Karpas-422 (cell line): Measurements from ENCODE around the gene LEPROT. TPM values are rescaled to one million over a fixed set of nuclear protein-coding genes. Genes with fewer than 3 reads are reported as not detected.
"Not testable (repeated sequence)": the region's sequence is repeated elsewhere in the genome, so short reads cannot be mapped to it uniquely, and the experiment has no call there.

ENCODE experiments used
- DNase-seq: peaks from one replicate; pipeline ENCODE4 v3.0.0-alpha.2; 2015
- H2AFZ ChIP-seq: fragments of 200-600 bp; sonication (generic); 2 replicates; pipeline ENCODE4 v1.6.1; 2014; ENCODE audit warnings: antibody characterized with exemption, low read length, mixed read lengths
- H3K27ac ChIP-seq: fragments of 200-600 bp; sonication (generic); 2 replicates; pipeline ENCODE4 v1.5.1; 2014; ENCODE audit warnings: mild to moderate bottlenecking, low read length, moderate library complexity
- H3K27me3 ChIP-seq: fragments of 200-600 bp; sonication (generic); 2 replicates; pipeline ENCODE4 v1.6.1; 2014; ENCODE audit warnings: low read length, mixed read lengths
- H3K36me3 ChIP-seq: fragments of 200-600 bp; sonication (generic); 2 replicates; pipeline ENCODE4 v1.6.1; 2014; ENCODE audit warnings: low read length, mixed read lengths; ENCODE audit not compliant: insufficient read depth
- H3K4me1 ChIP-seq: fragments of 200-600 bp; sonication (generic); 2 replicates; pipeline ENCODE4 v1.6.1; 2014; ENCODE audit warnings: mild to moderate bottlenecking, low read length, mixed read lengths
- H3K4me2 ChIP-seq: fragments of 200-600 bp; sonication (generic); 2 replicates; pipeline ENCODE4 v1.6.1; 2014; ENCODE audit warnings: low read length, low read depth, mild to moderate bottlenecking; ENCODE audit not compliant: poor library complexity, severe bottlenecking
- H3K4me3 ChIP-seq: fragments of 200-600 bp; sonication (generic); 2 replicates; pipeline ENCODE4 v1.5.1; 2014; ENCODE audit warnings: mild to moderate bottlenecking, antibody characterized with exemption, low read length, mixed read lengths
- H3K79me2 ChIP-seq: fragments of 200-600 bp; sonication (generic); 2 replicates; pipeline ENCODE4 v1.6.1; 2014; ENCODE audit warnings: mild to moderate bottlenecking, low read length, mixed read lengths
- H3K9ac ChIP-seq: fragments of 200-600 bp; sonication (generic); 2 replicates; pipeline ENCODE4 v1.6.0; 2014; ENCODE audit warnings: low read length
- H3K9me2 ChIP-seq: fragments of 200-600 bp; sonication (generic), shearing (Covaris generic); replicated peaks from 2 replicates; pipeline ENCODE4 v1.6.0; 2014; ENCODE audit warnings: mild to moderate bottlenecking, low read length, moderate library complexity; ENCODE audit not compliant: insufficient read depth
- H3K9me3 ChIP-seq: fragments of 300-700, 200-600 bp; sonication (generic); 2 replicates; pipeline ENCODE4 v1.6.1; 2014; ENCODE audit warnings: low read length, mixed read lengths
- H4K20me1 ChIP-seq: fragments of 200-600 bp; sonication (generic); 2 replicates; pipeline ENCODE4 v1.6.1; 2014; ENCODE audit warnings: mild to moderate bottlenecking, antibody characterized with exemption, low read length, low read depth; ENCODE audit not compliant: insufficient read depth
- total RNA-seq: library from RNA; depleted of rRNA; stranded (reverse); fragments of >200 nt; shearing (Covaris generic); gene quantifications from 2 replicates; pipeline ENCODE4 v1.2.3, GENCODE V29; 2014; ENCODE audit warnings: low replicate concordance; rRNA removed

LEPROT gene
- 11.8 and 31.3 TPM in 2 replicates for total RNA-seq

- DNase-seq: no peak
Observed at GRCh38 chr1:65420590-65421350, at the start of gene LEPROT, which contains the start of gene LEPR. TSS of gene LEPROT (plus strand) at chr1:65420668. CDS start at chr1:65420725, 57 bp downstream. TSS of gene LEPR (plus strand) at chr1:65420668. CDS start at chr1:65565566, 144,898 bp downstream.

DNA sequence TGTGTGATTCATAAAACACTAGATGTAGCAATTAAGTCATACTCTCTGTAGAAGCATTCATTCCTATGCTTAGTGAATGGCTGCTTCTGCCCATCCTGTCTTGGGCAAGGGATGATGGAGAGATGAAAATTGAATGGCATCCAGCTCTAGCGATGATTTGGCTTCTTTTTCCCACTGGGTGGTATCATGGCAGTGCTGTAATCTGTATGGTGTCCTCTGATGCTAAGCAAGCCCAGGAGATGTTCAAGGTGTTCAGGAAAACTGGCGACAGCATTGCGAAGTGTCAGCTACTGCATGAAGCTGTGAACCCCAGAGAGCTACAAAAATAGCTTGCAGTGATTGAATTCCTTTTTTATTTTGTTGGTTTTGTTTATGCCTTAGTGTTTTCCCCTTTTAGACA is 48.9 kb upstream of the LEPROT start:
- H3K36me3 ChIP-seq: no peaks in the 10 kb centered on the region
- DNase-seq: no peak
- H3K4me3 ChIP-seq: no peak overlapping the region
- no peaks in the 10 kb centered on the region for H3K4me1 ChIP-seq
- no peaks in the 10 kb centered on the region for H3K79me2 ChIP-seq
- no peaks in the 10 kb centered on the region for H3K27me3 ChIP-seq
- no peak overlapping the region for H2AFZ ChIP-seq
- H4K20me1 ChIP-seq: no peaks in the 10 kb centered on the region
- no peak overlapping the region for H3K4me2 ChIP-seq
- H3K9me2 ChIP-seq: no peaks in the 10 kb centered on the region
- H3K9ac ChIP-seq: no peak overlapping the region
- H3K9me3 ChIP-seq: no peaks in the 10 kb centered on the region
- H3K27ac ChIP-seq: no peak overlapping the region

More at GRCh38 chr1:65420590-65421350, at the start of gene LEPROT, which contains the start of gene LEPR:
- 0 out of 2 replicates have a peak, but pooled peaks cover 3% of the 10 kb centered on the region for H3K36me3 ChIP-seq
- H3K27ac ChIP-seq: peak within 1 kb of the TSS; percentile 57
- H3K9me2 ChIP-seq: no peaks in the 10 kb centered on the region
- no peaks in the 10 kb centered on the region for H3K27me3 ChIP-seq
- peaks cover 38% of the 10 kb centered on the region for H3K4me1 ChIP-seq
- H4K20me1 ChIP-seq: no peaks in the 10 kb centered on the region
- H3K79me2 ChIP-seq: peaks cover 42% of the 10 kb centered on the region
- peak within 1 kb of the TSS; percentile 85 for H3K9ac ChIP-seq
- peak within 1 kb of the TSS; percentile 95 for H3K4me3 ChIP-seq
- H2AFZ ChIP-seq: peak within 1 kb of the TSS; percentile 100
- peak within 1 kb of the TSS; percentile 88 for H3K4me2 ChIP-seq
- no peaks in the 10 kb centered on the region for H3K9me3 ChIP-seq

- Histone ChIP-seq H3K9me3 (no peaks in the 10 kb centered on the region), H2AFZ (no peak overlapping the region), H3K9ac (no peak overlapping the region), H3K9me2 (no peaks in the 10 kb centered on the region), H3K27ac (no peak overlapping the region), H3K4me3 (no peak overlapping the region), H3K4me1 (no peaks in the 10 kb centered on the region), H4K20me1 (no peaks in the 10 kb centered on the region), H3K27me3 (no peaks in the 10 kb centered on the region), H3K79me2 (no peaks in the 10 kb centered on the region), H3K4me2 (no peak overlapping the region), H3K36me3 (no peaks in the 10 kb centered on the region)
- DNase-seq: no peak
Observed at GRCh38 chr1:65372557-65372956, 47.9 kb upstream of the LEPROT start.

GRCh38 chr1:65377496-65378246 is 42.8 kb upstream of the LEPROT start:
- Histone ChIP-seq H3K79me2 (no peaks in the 10 kb centered on the region), H3K27ac (no peak overlapping the region), H3K4me2 (no peak overlapping the region), H2AFZ (no peak overlapping the region), H3K9ac (no peak overlapping the region), H3K4me3 (no peak overlapping the region), H4K20me1 (no peaks in the 10 kb centered on the region), H3K36me3 (no peaks in the 10 kb centered on the region), H3K4me1 (no peaks in the 10 kb centered on the region), H3K9me3 (no peaks in the 10 kb centered on the region), H3K9me2 (no peaks in the 10 kb centered on the region), H3K27me3 (no peaks in the 10 kb centered on the region)
- no peak for DNase-seq

- no peak for DNase-seq
- no peaks in the 10 kb centered on the region for H4K20me1 ChIP-seq
Observed at GRCh38 chr1:65378247-65378946, 42.1 kb upstream of the LEPROT start.

DNA sequence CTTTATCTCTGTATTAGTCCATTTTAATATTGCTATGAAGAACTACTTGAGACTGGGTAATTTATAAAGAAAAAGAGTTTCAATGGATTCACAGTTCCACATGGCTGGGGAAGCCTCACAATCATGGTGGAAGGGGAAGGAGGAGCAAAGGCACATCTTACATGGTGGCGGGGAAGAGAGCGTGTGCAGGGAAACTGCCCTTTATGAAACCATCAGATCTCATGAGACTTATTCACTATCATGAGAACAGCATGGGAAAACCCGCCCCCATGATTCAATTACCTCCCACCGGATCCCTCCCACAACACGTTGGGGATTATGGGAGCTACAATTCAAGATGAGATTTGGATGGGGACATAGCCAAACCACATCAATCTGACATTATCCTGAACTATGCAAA is 36.0 kb upstream of the LEPROT start:
- not testable (repeated sequence) for H3K27ac ChIP-seq, H3K27me3 ChIP-seq, H3K9ac ChIP-seq, H3K79me2 ChIP-seq, H3K36me3 ChIP-seq, H3K4me1 ChIP-seq, DNase-seq, H3K4me2 ChIP-seq, H3K9me3 ChIP-seq, H2AFZ ChIP-seq, H3K9me2 ChIP-seq, H4K20me1 ChIP-seq, H3K4me3 ChIP-seq

More at GRCh38 chr1:65378247-65378946, 42.1 kb upstream of the LEPROT start:
- H3K4me1 ChIP-seq: no peaks in the 10 kb centered on the region
- no peaks in the 10 kb centered on the region for H3K9me2 ChIP-seq
- H2AFZ ChIP-seq: no peak overlapping the region
- no peaks in the 10 kb centered on the region for H3K27me3 ChIP-seq
- H3K27ac ChIP-seq: no peak overlapping the region
- H3K4me3 ChIP-seq: no peak overlapping the region
- H3K36me3 ChIP-seq: no peaks in the 10 kb centered on the region
- H3K9ac ChIP-seq: no peak overlapping the region
- H3K9me3 ChIP-seq: no peaks in the 10 kb centered on the region
- H3K4me2 ChIP-seq: no peak overlapping the region
- H3K79me2 ChIP-seq: no peaks in the 10 kb centered on the region

DNA sequence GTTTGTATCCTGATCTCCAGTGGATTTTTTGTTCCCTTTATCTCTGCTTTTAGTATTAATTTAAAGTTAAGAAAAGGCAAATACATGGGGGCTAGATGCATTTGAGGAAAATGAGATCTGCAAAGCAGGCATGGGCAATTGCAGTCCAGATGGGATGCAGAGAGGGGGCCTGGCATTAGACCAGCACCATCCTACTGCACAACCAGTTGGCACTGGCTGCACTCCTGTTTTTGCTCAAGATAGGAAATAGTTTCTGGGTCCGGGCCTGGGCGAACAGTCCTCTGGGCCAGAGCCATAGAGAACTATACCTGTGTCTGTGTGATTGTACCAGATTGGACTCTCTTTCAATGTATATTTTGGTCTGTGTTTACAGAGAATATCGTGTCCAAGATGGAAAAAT is 34.0 kb upstream of the LEPROT start:
- Histone ChIP-seq H3K27me3 (no peaks in the 10 kb centered on the region), H4K20me1 (no peaks in the 10 kb centered on the region)

DNA sequence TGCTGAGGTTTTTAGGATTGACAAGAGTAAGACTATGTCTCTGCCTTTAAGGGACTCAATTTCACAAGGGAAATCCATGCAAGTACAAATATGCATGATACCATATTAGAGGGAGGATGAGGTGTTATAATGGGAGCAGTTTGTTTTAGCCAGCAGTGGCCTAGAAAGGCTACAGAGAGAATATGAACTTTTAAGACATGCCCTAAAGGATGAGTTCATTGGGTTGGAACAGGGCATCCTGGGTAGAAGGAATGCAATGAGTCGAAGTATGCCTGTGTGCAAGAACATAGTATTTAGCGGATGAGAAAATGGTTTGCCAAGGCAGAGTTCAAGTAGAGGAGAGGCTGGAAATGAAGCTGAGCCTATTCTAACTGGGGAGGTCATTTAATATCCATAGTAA is 32.6 kb upstream of the LEPROT start:
- Histone ChIP-seq H2AFZ (no peak overlapping the region), H3K27me3 (no peaks in the 10 kb centered on the region), H3K4me1 (no peaks in the 10 kb centered on the region), H4K20me1 (no peaks in the 10 kb centered on the region), H3K36me3 (no peaks in the 10 kb centered on the region), H3K4me3 (no peak overlapping the region), H3K4me2 (no peak overlapping the region), H3K9me2 (no peaks in the 10 kb centered on the region), H3K79me2 (no peaks in the 10 kb centered on the region), H3K9me3 (no peaks in the 10 kb centered on the region), H3K9ac (no peak overlapping the region), H3K27ac (no peak overlapping the region)
- DNase-seq: no peak

More for the DNA sequence above, 34.0 kb upstream of the LEPROT start:
- no peak overlapping the region for H3K4me2 ChIP-seq
- H3K9me3 ChIP-seq: no peaks in the 10 kb centered on the region
- H3K27ac ChIP-seq: no peak overlapping the region
- no peaks in the 10 kb centered on the region for H3K79me2 ChIP-seq
- DNase-seq: no peak
- H3K9ac ChIP-seq: no peak overlapping the region
- no peaks in the 10 kb centered on the region for H3K36me3 ChIP-seq
- no peak overlapping the region for H3K4me3 ChIP-seq
- H3K4me1 ChIP-seq: no peaks in the 10 kb centered on the region
- H2AFZ ChIP-seq: no peak overlapping the region
- H3K9me2 ChIP-seq: no peaks in the 10 kb centered on the region
